Transverse colon (tissue), 3 donors: ENCODE measurements around the gene AHI1.

Source experiments
- POLR2A ChIP-seq: fragments of 450-650 bp; IDR thresholded peaks from one replicate; pipeline ENCODE4 v1.6.1; 2016; ENCODE audit warnings: antibody characterized with exemption, mild to moderate bottlenecking, moderate library complexity
- TF ChIP-seq, protein P1 (sequence below), 5 experiments: fragments of 200-600 bp in 3 of 5; fragments of 450-650 bp in 2 of 5; sonication (generic) in 3 of 5; IDR thresholded peaks; 1 replicate in 2 of 5; 2 replicates in 3 of 5; pipeline ENCODE4 v1.5.1; 2016 to 2017; ENCODE audit warnings: antibody characterized with exemption in 5 of 5, inconsistent platforms in 3 of 5, mild to moderate bottlenecking in 2 of 5, moderate library complexity in 1 of 5

DNA sequence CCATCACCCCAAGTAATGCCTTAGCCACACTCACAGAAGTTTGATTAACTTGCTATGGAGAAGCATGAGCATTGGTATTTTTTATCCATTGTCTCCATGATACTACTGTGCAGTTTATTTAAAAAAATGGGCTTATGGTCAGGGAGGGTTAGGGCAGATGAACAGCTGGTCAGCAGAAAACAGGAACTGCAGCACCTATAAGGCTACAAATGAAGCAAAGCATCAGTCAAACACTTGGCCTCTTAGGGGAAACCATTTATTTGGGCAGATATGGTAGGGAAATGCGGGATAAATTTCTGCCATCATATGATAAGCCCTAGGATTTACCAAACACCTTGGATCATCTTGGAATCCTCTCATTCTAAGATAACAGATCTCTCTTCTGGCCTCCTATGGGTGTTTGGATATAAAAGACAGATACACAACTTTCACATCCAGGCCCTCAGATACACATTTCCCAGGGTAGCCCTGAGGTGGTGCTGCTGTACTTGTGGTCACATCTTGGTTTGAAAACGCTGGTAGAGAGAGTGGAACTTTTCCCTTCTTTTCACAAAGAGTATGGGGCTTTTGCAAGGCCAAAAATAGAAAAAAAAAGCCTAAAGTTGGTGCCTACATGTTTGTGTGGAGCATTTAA is 42.8 kb upstream of the AHI1 start:
- TF ChIP-seq, protein P1, sequence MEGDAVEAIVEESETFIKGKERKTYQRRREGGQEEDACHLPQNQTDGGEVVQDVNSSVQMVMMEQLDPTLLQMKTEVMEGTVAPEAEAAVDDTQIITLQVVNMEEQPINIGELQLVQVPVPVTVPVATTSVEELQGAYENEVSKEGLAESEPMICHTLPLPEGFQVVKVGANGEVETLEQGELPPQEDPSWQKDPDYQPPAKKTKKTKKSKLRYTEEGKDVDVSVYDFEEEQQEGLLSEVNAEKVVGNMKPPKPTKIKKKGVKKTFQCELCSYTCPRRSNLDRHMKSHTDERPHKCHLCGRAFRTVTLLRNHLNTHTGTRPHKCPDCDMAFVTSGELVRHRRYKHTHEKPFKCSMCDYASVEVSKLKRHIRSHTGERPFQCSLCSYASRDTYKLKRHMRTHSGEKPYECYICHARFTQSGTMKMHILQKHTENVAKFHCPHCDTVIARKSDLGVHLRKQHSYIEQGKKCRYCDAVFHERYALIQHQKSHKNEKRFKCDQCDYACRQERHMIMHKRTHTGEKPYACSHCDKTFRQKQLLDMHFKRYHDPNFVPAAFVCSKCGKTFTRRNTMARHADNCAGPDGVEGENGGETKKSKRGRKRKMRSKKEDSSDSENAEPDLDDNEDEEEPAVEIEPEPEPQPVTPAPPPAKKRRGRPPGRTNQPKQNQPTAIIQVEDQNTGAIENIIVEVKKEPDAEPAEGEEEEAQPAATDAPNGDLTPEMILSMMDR (IDR thresholded peaks at IDR 0.05), result no peak
- no peak for TF ChIP-seq POLR2A
